ENCODE measurements around the gene HEATR9. TPM values are rescaled to one million over a fixed set of nuclear protein-coding genes. Genes with fewer than 3 reads are reported as not detected.

Gene HEATR9
- total RNA-seq, 4 donors from 2014 or later: not detected

- no peaks in the 10 kb centered on the region for H3K27me3 ChIP-seq
- H3K9me3 ChIP-seq: no peaks in the 10 kb centered on the region
These were observed 20.6 kb upstream of the HEATR9 start for GRCh38 chr17:35889241-35889640.

DNA sequence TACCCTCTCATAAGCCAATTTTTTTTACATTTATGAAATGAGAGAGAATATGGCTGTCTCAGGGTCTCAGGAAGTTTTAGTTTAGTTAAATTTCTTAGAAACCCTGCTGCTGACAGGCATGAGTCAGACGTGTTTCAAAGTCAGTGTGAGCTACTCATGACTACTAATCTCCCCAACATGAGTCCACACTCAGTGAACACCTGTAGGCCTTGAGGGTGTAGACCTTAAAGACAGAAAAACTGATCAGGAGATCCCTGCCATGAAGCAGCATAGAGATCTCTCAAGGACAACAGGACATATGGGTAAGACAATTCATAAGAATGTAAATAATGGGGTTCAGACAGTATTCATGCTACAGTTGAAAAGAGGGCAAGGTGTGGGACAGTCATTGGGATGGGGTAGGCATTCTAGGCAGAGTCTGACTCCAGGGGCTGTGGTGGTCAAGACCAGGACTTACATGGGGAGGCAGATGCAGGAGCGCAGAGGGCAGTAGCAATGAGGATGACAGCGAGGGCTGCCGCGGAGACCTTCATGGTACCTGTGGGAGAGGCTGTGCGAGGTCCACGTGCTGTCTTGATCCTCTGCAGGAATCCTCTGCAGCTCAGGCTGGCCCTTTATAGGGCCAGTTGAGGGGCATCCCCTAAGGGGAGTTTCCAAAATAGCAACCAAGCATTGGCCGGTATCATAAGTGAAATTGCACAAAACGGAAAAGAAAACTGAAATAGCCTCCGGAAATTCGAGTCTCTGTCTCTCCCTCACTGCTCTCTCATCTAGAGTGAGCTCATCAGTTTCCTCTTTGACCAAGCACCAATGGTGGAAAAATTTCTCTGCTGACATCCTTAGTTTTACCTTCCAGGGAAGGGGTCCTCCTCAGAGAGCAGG, 11.3 kb upstream of the HEATR9 start, which contains the start of gene CCL5:
Gene CCL5 (minus strand): TSS at position 588 of the 882 bp plus-strand sequence.
- Histone ChIP-seq H3K4me1 (no peaks in the 10 kb centered on the region), H3K36me3 (no peaks in the 10 kb centered on the region), H3K27me3 (no peaks in the 10 kb centered on the region), H3K27ac (no peak within 1 kb of the TSS), H3K4me3 (no peak within 1 kb of the TSS), H3K9me3 (no peaks in the 10 kb centered on the region)
- DNase-seq: no peak
- intact Hi-C loops (cut with DNase I; ENCODE audit: low total_unique reads): no loop called here
- TF ChIP-seq CTCF (IDR thresholded peaks at IDR 0.05): no peak
- TF ChIP-seq POLR2A (IDR thresholded peaks at IDR 0.05): no peak

More at GRCh38 chr17:35889241-35889640, 20.6 kb upstream of the HEATR9 start:
- TF ChIP-seq CTCF (IDR thresholded peaks at IDR 0.05) (no peak), POLR2A (IDR thresholded peaks at IDR 0.05) (no peak)
- intact Hi-C loops (cut with DNase I; ENCODE audit: low total_unique reads): no loop called here
- Histone ChIP-seq H3K27ac (no peak overlapping the region), H3K4me1 (no peaks in the 10 kb centered on the region), H3K4me3 (no peak overlapping the region), H3K36me3 (no peaks in the 10 kb centered on the region)
- no peak for DNase-seq

DNA sequence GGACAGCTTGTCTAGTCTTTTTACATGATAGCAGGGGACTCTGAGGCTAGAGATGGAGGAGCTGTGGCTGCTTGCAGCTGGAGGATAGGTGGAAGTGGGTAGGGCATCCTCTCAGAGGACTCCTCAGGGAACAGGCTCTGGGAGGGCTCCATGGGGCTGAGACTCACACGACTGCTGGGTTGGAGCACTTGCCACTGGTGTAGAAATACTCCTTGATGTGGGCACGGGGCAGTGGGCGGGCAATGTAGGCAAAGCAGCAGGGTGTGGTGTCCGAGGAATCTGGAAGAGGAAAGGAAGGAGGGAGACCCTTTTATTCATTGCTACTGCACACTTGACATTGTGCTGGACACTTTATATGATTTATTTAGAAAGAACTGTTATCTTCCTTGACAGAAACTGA, 9.7 kb upstream of the HEATR9 start:
- DNase-seq: no peak
- TF ChIP-seq POLR2A (IDR thresholded peaks at IDR 0.05): no peak
- TF ChIP-seq CTCF (IDR thresholded peaks at IDR 0.05): no peak
- Histone ChIP-seq H3K9me3 (no peaks in the 10 kb centered on the region), H3K36me3 (no peaks in the 10 kb centered on the region), H3K27ac (no peak overlapping the region), H3K27me3 (no peaks in the 10 kb centered on the region), H3K4me3 (no peak overlapping the region), H3K4me1 (no peaks in the 10 kb centered on the region)
- intact Hi-C loops (cut with DNase I; ENCODE audit: low total_unique reads): no loop called here

GRCh38 chr17:35877345-35878029, 8.8 kb upstream of the HEATR9 start:
- TF ChIP-seq CTCF (IDR thresholded peaks at IDR 0.05) (no peak), POLR2A (IDR thresholded peaks at IDR 0.05) (no peak)
- H3K4me1 ChIP-seq: no peaks in the 10 kb centered on the region
- no peaks in the 10 kb centered on the region for H3K27me3 ChIP-seq
- intact Hi-C loops (cut with DNase I; ENCODE audit: low total_unique reads): no loop called here
- no peaks in the 10 kb centered on the region for H3K36me3 ChIP-seq
- H3K9me3 ChIP-seq: no peaks in the 10 kb centered on the region
- DNase-seq: no peak
- H3K27ac ChIP-seq: no peak overlapping the region
- no peak overlapping the region for H3K4me3 ChIP-seq

GRCh38 chr17:35876534-35876933, 7.8 kb upstream of the HEATR9 start:
- H3K4me3 ChIP-seq: no peak overlapping the region
- DNase-seq: no peak
- no peaks in the 10 kb centered on the region for H3K27me3 ChIP-seq
- H3K4me1 ChIP-seq: no peaks in the 10 kb centered on the region
- no peak overlapping the region for H3K27ac ChIP-seq
- no peaks in the 10 kb centered on the region for H3K36me3 ChIP-seq
- intact Hi-C loops (cut with DNase I; ENCODE audit: low total_unique reads): no loop called here
- no peak for TF ChIP-seq CTCF (IDR thresholded peaks at IDR 0.05)
- H3K9me3 ChIP-seq: no peaks in the 10 kb centered on the region

Measured in uterus (tissue), 4 donors.